Measurements from ENCODE around the gene GRID2IP. TPM values are rescaled to one million over a fixed set of nuclear protein-coding genes. Genes with fewer than 3 reads are reported as not detected.
A peak's percentile ranks its signal among the peaks of the same experiment; 100 is the strongest.

GRID2IP gene
- total RNA-seq, 1 donor from 2014 or later, result 0.43 TPM

- Mint-ChIP-seq H3K27ac (no peak overlapping the region), H3K36me3 (peaks cover 6% of the 10 kb centered on the region), H3K9me3 (no peaks in the 10 kb centered on the region), H3K4me3 (peak overlapping the region; percentile 74), H3K4me1 (ENCODE audit: unreplicated experiment) (peaks cover 10% of the 10 kb centered on the region), H3K27me3 (peaks cover 4% of the 10 kb centered on the region)
- DNase-seq (ENCODE audit: extremely low spot score, unreplicated experiment), result no peak
- TF ChIP-seq, protein P1, sequence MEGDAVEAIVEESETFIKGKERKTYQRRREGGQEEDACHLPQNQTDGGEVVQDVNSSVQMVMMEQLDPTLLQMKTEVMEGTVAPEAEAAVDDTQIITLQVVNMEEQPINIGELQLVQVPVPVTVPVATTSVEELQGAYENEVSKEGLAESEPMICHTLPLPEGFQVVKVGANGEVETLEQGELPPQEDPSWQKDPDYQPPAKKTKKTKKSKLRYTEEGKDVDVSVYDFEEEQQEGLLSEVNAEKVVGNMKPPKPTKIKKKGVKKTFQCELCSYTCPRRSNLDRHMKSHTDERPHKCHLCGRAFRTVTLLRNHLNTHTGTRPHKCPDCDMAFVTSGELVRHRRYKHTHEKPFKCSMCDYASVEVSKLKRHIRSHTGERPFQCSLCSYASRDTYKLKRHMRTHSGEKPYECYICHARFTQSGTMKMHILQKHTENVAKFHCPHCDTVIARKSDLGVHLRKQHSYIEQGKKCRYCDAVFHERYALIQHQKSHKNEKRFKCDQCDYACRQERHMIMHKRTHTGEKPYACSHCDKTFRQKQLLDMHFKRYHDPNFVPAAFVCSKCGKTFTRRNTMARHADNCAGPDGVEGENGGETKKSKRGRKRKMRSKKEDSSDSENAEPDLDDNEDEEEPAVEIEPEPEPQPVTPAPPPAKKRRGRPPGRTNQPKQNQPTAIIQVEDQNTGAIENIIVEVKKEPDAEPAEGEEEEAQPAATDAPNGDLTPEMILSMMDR (conservative IDR thresholded peaks at IDR 0.05), result no peak
Measured at GRCh38 chr7:6576024-6576866, 25.0 kb upstream of the GRID2IP start.

DNA sequence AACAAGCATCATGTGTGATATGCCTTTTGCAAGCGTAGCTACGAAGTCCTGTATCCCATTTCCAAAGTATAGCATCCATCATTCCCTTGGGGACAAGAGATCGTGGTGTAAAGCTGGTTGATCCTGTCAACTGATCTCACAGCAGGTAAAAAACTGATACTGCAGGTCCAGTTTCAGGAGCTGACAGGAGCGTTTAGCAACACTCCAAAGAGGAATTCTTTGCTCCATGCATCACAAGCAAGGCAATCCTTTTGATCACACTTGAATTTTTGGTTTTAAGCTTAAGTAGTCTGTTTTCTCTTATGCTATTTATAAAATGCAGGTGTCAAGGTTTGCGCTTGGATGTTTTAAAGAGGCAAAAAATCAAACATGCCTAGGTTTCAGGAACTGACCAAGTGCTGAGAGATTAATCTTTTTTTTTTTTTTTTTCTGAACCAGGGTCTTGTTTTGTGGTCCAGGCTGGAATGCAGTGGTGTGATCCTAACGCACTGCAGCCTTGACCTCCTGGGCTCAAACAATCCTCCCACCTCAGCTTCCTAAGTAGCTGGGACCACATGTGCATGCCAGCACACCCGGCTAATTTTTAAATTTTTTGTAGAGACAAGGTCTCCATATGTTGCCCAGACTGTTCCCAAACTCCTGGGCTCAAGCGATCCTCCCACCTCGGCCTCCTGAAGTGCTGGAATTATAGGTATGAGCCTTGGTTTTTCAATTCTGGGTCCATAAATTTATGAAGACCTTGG lies 24.2 kb upstream of the GRID2IP start:
- no peaks in the 10 kb centered on the region for H3K9me3 Mint-ChIP-seq
- H3K4me3 Mint-ChIP-seq, result peak overlapping the region; percentile 74
- no peak overlapping the region for H3K27ac Mint-ChIP-seq

DNA sequence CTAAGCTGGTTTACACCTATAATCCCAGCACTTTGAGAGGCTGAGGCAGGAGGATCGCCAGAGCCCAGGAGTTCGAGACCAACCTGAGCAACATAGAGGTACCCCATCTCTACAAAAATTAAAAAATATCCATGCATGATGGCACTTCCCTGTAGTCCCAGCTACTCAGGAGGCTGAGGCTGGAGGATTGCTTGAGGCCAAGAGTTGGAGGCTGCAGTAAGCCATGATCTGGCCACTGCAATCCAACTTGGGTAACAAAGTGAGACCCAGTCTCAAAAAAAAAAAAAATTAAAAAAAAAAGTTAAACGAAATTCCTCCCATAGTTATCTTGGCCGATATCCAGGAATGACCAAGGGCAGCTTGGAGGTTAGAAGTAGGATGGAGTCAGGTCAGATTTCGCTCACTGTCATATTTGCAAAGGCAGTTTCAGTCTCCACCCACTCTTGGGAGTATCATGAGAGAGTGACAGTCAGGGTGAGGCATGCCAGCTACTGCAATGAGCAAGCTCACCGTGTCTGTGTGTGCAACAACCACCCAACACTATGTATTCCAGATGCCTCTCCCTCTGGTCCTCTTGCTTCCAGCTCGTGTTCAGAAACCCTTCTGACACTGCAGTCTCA lies 20.0 kb upstream of the GRID2IP start:
- no peak overlapping the region for H3K4me3 Mint-ChIP-seq
- H3K36me3 Mint-ChIP-seq, result no peaks in the 10 kb centered on the region
- peaks cover 6% of the 10 kb centered on the region for H3K27me3 Mint-ChIP-seq
- no peaks in the 10 kb centered on the region for H3K9me3 Mint-ChIP-seq
- H3K4me1 Mint-ChIP-seq (ENCODE audit: unreplicated experiment), result no peaks in the 10 kb centered on the region
- no peak for DNase-seq (ENCODE audit: extremely low spot score, unreplicated experiment)
- TF ChIP-seq, protein P1 (conservative IDR thresholded peaks at IDR 0.05), result no peak
- H3K27ac Mint-ChIP-seq, result no peak overlapping the region

More for the DNA sequence above, 24.2 kb upstream of the GRID2IP start:
- no peak for DNase-seq (ENCODE audit: extremely low spot score, unreplicated experiment)
- peaks cover 4% of the 10 kb centered on the region for H3K36me3 Mint-ChIP-seq
- H3K27me3 Mint-ChIP-seq, result peaks cover 4% of the 10 kb centered on the region
- TF ChIP-seq, protein P1 (conservative IDR thresholded peaks at IDR 0.05), result no peak
- peaks cover 10% of the 10 kb centered on the region for H3K4me1 Mint-ChIP-seq (ENCODE audit: unreplicated experiment)

DNA sequence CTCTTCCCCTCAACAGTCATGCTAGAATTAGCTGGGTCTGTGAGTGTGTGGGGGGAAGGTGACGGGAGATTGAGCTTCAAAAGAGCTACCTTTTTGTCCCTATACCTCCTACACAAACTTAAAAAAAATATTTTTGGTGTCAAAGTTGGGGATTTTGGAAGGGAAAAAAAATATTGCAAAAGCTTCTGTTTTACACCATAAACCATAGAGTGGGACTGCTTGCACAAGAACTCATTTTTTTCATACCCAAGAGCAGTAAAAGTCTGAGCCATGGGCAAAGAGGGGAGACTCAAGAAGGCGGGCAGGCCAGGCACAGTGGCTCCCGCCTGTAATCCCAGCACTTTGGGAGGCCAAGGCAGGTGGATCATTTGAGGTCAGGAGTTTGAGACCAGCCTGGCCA lies 16.6 kb upstream of the GRID2IP start:
- no peaks in the 10 kb centered on the region for H3K4me1 Mint-ChIP-seq (ENCODE audit: unreplicated experiment)
- no peaks in the 10 kb centered on the region for H3K9me3 Mint-ChIP-seq
- H3K27ac Mint-ChIP-seq, result no peak overlapping the region
- DNase-seq (ENCODE audit: extremely low spot score, unreplicated experiment), result no peak
- TF ChIP-seq, protein P1 (conservative IDR thresholded peaks at IDR 0.05), result no peak
- no peak overlapping the region for H3K4me3 Mint-ChIP-seq
- H3K36me3 Mint-ChIP-seq, result no peaks in the 10 kb centered on the region
- peaks cover 9% of the 10 kb centered on the region for H3K27me3 Mint-ChIP-seq

- no peak for DNase-seq (ENCODE audit: extremely low spot score, unreplicated experiment)
- no peak overlapping the region for H3K4me3 Mint-ChIP-seq
- peaks cover 5% of the 10 kb centered on the region for H3K27me3 Mint-ChIP-seq
Measured at GRCh38 chr7:6565655-6566054, 14.4 kb upstream of the GRID2IP start.

More at GRCh38 chr7:6565655-6566054, 14.4 kb upstream of the GRID2IP start:
- TF ChIP-seq, protein P1 (conservative IDR thresholded peaks at IDR 0.05), result no peak
- Mint-ChIP-seq H3K9me3 (no peaks in the 10 kb centered on the region), H3K36me3 (no peaks in the 10 kb centered on the region), H3K4me1 (ENCODE audit: unreplicated experiment) (no peaks in the 10 kb centered on the region), H3K27ac (no peak overlapping the region)

Measured in type B pancreatic cell (in vitro differentiated cells).